Glomerular endothelial cell (primary cell): ENCODE measurements around the gene CCDC47. TPM values are rescaled to one million over a fixed set of nuclear protein-coding genes. Genes with fewer than 3 reads are reported as not detected.
A peak's percentile ranks its signal among the peaks of the same experiment; 100 is the strongest.
"Not testable (repeated sequence)": the region's sequence is repeated elsewhere in the genome, so short reads cannot be mapped to it uniquely, and the experiment has no call there.

Experiments used
- DNase-seq: peaks from one replicate; pipeline ENCODE4 v3.0.0-alpha.2; 2011; ENCODE audit warnings: low read depth, low spot score; ENCODE audit errors: extremely low read depth
- total RNA-seq: library from RNA; depleted of rRNA; stranded (reverse); fragments of >200 nt; gene quantifications from 2 replicates; pipeline ENCODE4 v1.2.3, GENCODE V29; 2015

Gene CCDC47
- total RNA-seq: 31.3 and 70.1 TPM in 2 replicates

- peak; percentile 95 for DNase-seq
These were observed at the start of gene CCDC47 for GRCh38 chr17:63773272-63774140. Gene CCDC47 (minus strand): TSS chr17:63773597. CDS start chr17:63766175, 7,422 bp downstream.

DNA sequence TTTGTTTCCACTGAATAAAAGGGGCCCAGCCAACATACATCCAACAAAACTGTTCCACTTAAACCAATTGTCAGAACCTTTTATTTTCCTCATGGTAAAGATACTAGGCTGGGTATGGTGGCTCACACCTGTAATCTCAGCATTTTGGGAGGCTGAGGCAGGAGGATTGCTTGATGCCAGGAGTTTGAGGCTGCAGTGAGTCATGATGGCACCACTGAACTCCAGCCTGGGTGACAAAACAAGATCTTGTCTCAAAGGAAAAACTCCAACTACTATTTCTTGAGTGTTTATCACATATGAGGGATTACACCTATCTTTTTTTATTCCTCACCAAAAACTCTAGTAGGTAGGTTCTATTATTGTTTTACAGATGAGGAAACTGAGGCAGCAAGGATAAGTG, 49.1 kb upstream of the CCDC47 start:
- DNase-seq: no peak

DNA sequence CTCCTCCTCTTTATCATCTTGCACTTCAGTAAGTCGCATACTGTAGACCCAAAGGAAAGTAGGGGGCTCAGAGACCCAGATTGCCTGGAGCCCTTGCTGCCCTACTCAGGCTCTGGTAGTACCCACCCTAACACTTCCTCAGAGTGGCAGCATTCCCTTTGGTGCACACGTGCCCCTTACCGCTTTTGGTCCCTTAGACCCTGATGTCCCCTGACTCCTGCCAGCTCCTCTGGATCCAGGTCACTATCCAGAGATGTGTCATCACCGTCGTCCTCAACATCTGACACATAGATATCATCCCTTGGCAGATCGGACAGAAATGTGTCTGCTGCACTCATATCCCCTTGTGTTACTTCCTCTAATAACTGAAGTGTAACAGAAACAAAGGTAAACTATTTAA, 48.4 kb upstream of the CCDC47 start:
- DNase-seq: no peak

DNA sequence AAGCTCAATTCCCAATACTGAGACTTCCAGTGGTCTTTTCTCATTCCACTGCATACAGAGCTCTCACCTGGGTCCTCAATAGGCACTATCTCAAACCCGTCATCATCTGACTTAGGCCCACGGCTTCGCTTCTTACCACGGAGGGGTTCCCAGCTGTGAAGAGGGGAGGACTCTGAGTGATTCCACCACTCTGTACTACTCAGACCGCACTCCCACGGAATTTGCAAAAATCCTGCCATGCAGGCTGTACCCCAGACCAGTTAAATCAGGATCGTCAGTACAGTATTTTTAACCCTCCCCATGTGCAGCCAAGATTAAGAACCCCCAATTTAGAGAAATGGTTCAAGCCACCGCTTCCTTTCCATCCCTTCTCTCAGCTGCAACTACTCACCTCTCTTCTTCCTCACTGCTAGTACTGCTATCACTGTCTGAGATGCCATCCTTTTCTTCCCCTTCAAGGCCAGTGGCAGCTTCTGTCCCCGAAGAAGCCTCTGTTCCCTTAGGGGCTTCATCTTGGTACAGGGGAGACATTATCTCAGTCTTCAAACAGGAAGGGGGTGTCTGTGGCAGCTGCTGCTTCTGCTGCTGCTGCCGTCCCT, 47.7 kb upstream of the CCDC47 start:
- no peak for DNase-seq

DNA sequence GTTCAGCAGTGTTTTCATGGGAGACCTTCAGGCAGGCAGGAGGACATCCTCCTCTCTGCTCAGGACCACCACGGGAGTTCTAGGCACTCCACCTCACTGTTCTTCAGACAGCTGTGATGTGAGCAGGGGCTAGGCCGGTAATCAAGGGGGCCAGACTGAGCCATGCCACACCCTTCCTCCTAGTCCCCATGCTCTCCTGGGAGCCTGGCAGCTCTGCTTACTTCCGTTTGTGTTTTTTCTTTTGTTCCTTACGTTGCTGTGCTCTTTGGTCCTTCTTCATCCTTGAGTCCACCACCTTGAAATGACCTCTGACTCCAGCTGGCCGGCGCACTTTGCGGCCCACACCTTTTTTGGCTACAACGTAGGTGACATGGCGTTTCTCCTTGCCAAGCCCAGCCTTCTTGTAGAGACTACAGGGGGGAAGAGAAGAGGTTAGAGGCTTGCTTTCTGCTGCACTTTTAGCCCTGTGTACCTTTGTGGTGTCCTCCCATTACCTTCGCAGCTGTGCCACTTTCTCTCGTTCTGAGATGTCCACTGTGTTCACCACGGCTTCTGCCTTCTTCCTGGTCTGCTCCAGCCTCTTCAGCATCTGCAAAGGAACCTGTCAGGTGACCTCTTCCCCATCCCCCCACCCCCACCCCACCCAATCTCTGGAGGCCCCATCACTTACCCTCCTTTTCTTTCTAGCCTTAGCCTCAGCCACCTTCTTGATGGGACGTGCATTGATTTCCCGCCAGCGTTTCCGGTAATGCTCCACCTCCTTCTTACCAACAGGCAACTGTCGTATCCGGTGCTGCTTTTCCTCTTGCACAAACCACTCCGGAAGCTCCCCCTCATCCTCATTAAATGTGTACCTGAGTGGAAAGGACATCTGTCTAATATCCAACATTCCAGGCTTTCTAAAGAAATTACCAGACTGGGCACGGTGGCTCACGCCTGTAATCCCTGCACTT, 46.5 kb upstream of the CCDC47 start:
- no peak for DNase-seq

DNA sequence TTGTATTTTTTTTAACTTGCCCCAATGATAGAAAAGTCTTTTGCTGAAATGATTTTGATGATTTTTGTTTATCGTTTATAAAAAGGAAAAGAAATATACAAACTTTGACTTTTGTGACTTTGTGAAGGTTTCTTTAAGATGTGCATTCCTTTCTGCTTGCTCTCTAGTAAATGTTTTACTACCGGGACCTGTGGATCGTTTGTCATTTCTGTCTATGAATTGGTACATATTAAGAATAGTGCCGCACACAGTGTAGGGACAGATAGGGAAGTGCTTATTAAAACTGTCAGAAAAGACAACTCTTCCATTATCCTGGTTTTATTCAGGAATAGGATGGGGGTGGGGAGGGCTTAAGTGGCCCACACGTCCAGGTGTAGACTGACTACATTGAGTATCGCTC, 45.7 kb upstream of the CCDC47 start:
- no peak for DNase-seq

DNA sequence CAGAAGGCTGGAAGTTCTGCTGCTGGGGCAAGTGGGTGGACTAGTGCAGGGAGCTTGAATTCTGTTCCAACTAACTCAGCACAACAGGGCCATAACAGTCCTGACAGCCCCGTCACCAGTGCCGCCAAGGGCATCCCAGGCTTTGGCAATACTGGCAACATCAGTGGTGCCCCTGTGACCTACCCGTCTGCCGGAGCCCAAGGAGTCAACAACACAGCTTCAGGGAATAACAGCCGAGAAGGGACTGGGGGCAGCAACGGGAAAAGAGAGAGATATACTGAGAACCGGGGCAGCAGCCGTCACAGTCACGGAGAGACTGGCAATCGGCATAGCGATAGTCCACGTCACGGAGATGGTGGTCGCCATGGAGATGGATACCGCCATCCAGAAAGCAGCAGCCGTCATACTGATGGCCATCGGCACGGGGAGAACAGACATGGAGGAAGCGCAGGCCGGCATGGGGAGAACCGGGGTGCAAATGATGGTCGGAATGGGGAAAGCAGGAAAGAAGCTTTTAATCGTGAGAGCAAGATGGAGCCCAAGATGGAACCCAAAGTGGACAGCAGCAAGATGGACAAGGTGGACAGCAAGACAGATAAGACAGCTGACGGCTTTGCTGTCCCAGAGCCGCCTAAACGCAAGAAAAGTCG, 44.5 kb upstream of the CCDC47 start:
- DNase-seq: no peak

GRCh38 chr17:63816669-63817068, 43.3 kb upstream of the CCDC47 start:
- DNase-seq: no peak

DNA sequence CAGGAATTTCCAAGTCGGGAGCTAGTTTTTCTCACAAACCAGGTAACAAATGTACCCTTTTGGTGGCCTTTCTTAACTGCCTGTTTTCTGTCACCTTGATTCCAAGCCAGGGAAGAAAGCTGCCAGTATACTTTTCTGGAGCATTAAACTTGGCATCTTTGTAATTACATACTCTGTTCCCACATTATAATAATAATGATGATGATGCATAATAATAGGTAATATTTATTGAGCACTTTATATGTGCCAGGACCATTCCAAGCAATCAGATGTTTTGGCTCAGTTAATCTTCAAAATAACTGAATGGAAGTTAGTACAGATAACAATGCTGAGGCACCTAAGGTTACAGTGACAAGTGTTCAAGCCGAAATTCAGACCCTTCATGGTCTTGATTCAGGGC, 42.7 kb upstream of the CCDC47 start:
- no peak for DNase-seq

DNA sequence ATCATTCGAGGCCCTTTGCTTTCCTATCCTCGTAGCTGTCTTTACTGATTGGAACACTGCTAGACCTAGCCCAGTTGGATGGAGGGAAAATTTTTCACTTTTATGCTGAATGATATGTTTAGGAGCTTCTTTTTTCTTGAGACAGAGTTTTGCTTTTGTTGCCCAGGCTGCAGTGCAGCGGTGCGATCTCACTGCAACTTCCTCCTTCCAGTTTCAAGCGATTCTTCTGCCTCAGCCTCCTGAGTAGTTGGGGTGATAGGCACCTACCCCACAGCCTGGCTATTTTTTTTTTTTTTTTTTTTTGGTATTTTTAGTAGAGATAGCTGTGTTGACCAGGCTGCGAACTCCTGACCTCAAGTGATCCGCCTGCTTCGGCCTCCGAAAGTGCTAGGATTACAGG, 36.6 kb upstream of the CCDC47 start:
- DNase-seq: no peak

GRCh38 chr17:63805591-63805990, 32.2 kb upstream of the CCDC47 start:
- no peak for DNase-seq

- no peak for DNase-seq
These were observed 30.9 kb upstream of the CCDC47 start for GRCh38 chr17:63804328-63804727.

- DNase-seq: no peak
These were observed 27.4 kb upstream of the CCDC47 start for GRCh38 chr17:63800783-63801182.

GRCh38 chr17:63798572-63799106, 25.2 kb upstream of the CCDC47 start:
- DNase-seq: no peak

GRCh38 chr17:63796375-63796774, 23.0 kb upstream of the CCDC47 start:
- DNase-seq: not testable (repeated sequence)

GRCh38 chr17:63792055-63792729, 18.8 kb upstream of the CCDC47 start:
- no peak for DNase-seq

- no peak for DNase-seq
These were observed 16.7 kb upstream of the CCDC47 start for GRCh38 chr17:63790057-63790456.

- DNase-seq: no peak
These were observed 13.7 kb upstream of the CCDC47 start for GRCh38 chr17:63786971-63787711.

GRCh38 chr17:63786117-63786516, 12.7 kb upstream of the CCDC47 start:
- DNase-seq: no peak
